Left ventricle myocardium inferior (tissue), 1 donor: ENCODE measurements around the gene OAF. TPM values are rescaled to one million over a fixed set of nuclear protein-coding genes. Genes with fewer than 3 reads are reported as not detected.
A peak's percentile ranks its signal among the peaks of the same experiment; 100 is the strongest.

Experiments
- DNase-seq: peaks from one replicate; pipeline ENCODE4 v3.0.0-alpha.2; 2020
- H3K27ac ChIP-seq: fragments of 200-600 bp; replicated peaks from 2 replicates; pipeline ENCODE4 v1.8.0; 2021
- H3K27me3 ChIP-seq: fragments of 200-600 bp; 2 replicates; pipeline ENCODE4 v1.8.0; 2021; ENCODE audit warnings: low read depth
- H3K36me3 ChIP-seq: fragments of 200-600 bp; 2 replicates; pipeline ENCODE4 v1.8.0; 2021
- H3K4me1 ChIP-seq: fragments of 200-600 bp; 2 replicates; pipeline ENCODE4 v1.8.0; 2021
- H3K4me3 ChIP-seq: fragments of 200-600 bp; 2 replicates; pipeline ENCODE4 v1.8.0; 2021; ENCODE audit warnings: mild to moderate bottlenecking, moderate library complexity
- H3K9me3 ChIP-seq: fragments of 200-600 bp; replicated peaks from 2 replicates; pipeline ENCODE4 v1.8.0; 2021
- CTCF ChIP-seq: fragments of 200-600 bp; IDR thresholded peaks from 2 replicates; pipeline ENCODE4 v1.8.0; 2021; ENCODE audit warnings: antibody characterized with exemption, mild to moderate bottlenecking, borderline replicate concordance
- intact Hi-C: fragments of 100-400 bp; cut with micrococcal nuclease; formaldehyde crosslinking; loops from one replicate; pipeline ENCODE4 v1.11.0; 2022
- total RNA-seq: library from RNA; stranded (reverse); fragmentation: NEBNext Ultra II Directional; extraction: Animal tissue kit (Norgen Biotek cat#: 25700); gene quantifications from one replicate; pipeline ENCODE4 v1.2.1, GENCODE V29; 2021
- donor health status: DM: no; HTN: yes; CAD: no; lungs with severe emphysema.

OAF gene
- total RNA-seq, 1 donor from 2014 or later = 23.7 TPM

- Histone ChIP-seq H3K36me3 (no peaks in the 10 kb centered on the region), H3K27me3 (peaks cover 7% of the 10 kb centered on the region), H3K4me3 (peak overlapping the region; percentile 78), H3K9me3 (no peaks in the 10 kb centered on the region), H3K27ac (peak overlapping the region; percentile 88), H3K4me1 (peaks cover 86% of the 10 kb centered on the region)
- TF ChIP-seq CTCF = no peak
- DNase-seq = no peak
- intact Hi-C loops = no loop called here
Measured at GRCh38 chr11:120212926-120213325, 2.1 kb downstream of the OAF start.

GRCh38 chr11:120214581-120214980 is 3.7 kb downstream of the OAF start:
- TF ChIP-seq CTCF = no peak
- DNase-seq = no peak
- peaks cover 85% of the 10 kb centered on the region for H3K4me1 ChIP-seq
- peaks cover 7% of the 10 kb centered on the region for H3K27me3 ChIP-seq
- H3K36me3 ChIP-seq = no peaks in the 10 kb centered on the region
- intact Hi-C loops = no loop called here
- H3K27ac ChIP-seq = peak overlapping the region; percentile 88
- no peaks in the 10 kb centered on the region for H3K9me3 ChIP-seq
- peak overlapping the region; percentile 78 for H3K4me3 ChIP-seq

- no peaks in the 10 kb centered on the region for H3K36me3 ChIP-seq
- DNase-seq = peak; percentile 57
- intact Hi-C loops = no loop called here
- TF ChIP-seq CTCF = no peak
- H3K27me3 ChIP-seq = peaks cover 7% of the 10 kb centered on the region
- peak overlapping the region; percentile 88 for H3K27ac ChIP-seq
- peaks cover 85% of the 10 kb centered on the region for H3K4me1 ChIP-seq
- H3K9me3 ChIP-seq = no peaks in the 10 kb centered on the region
- H3K4me3 ChIP-seq = peak overlapping the region; percentile 78
Measured at GRCh38 chr11:120215634-120216033, 4.8 kb downstream of the OAF start.

GRCh38 chr11:120216426-120217102 is 5.7 kb downstream of the OAF start:
- Histone ChIP-seq H3K36me3 (peaks cover under 1% of the 10 kb centered on the region), H3K27ac (peak overlapping the region; percentile 88), H3K4me1 (peaks cover 88% of the 10 kb centered on the region), H3K27me3 (peaks cover 1% of the 10 kb centered on the region), H3K9me3 (no peaks in the 10 kb centered on the region), H3K4me3 (peak overlapping the region; percentile 78)
- peak; percentile 15 for DNase-seq
- TF ChIP-seq CTCF = no peak
- intact Hi-C loops = no loop called here

GRCh38 chr11:120217526-120217925 is 6.7 kb downstream of the OAF start:
- TF ChIP-seq CTCF = no peak
- H3K4me1 ChIP-seq = peaks cover 88% of the 10 kb centered on the region
- H3K9me3 ChIP-seq = no peaks in the 10 kb centered on the region
- peak overlapping the region; percentile 29 for H3K4me3 ChIP-seq
- H3K27me3 ChIP-seq = no peaks in the 10 kb centered on the region
- no peak for DNase-seq
- H3K36me3 ChIP-seq = peaks cover 4% of the 10 kb centered on the region
- intact Hi-C loops = no loop called here
- peak overlapping the region; percentile 88 for H3K27ac ChIP-seq
